Kidney (tissue), 14 donors: ENCODE measurements around the gene RRAGA. TPM values are rescaled to one million over a fixed set of nuclear protein-coding genes. Genes with fewer than 3 reads are reported as not detected.

ENCODE experiments used
- DNase-seq, 5 donors: peaks; one replicate each; pipeline ENCODE4 v3.0.0-alpha.2; 2013 to 2020
- FAIRE-seq: peaks from 2 replicates; lab custom pipeline; 2012; peaks lifted over from hg19 to GRCh38; lab: Jason Lieb, UNC
- H3K27ac ChIP-seq, 2 donors: one replicate each; pipeline ENCODE4 v1.7.0; 2013; ENCODE audit warnings: low read depth in 2 of 2, low read length in 2 of 2, inconsistent platforms in 1 of 2
- H3K27me3 ChIP-seq: one replicate; pipeline ENCODE4 v1.7.1; 2013; ENCODE audit warnings: low read length, inconsistent platforms; ENCODE audit not compliant: control insufficient read depth, insufficient read depth
- H3K36me3 ChIP-seq, 3 donors: one replicate each; pipeline versions ENCODE4 v1.7.0 to v1.7.1; 2013; ENCODE audit warnings: low read length in 3 of 3, control low read depth in 1 of 3, inconsistent platforms in 1 of 3; ENCODE audit not compliant: insufficient read depth in 3 of 3, control insufficient read depth in 2 of 3
- H3K4me1 ChIP-seq, 3 donors: one replicate each; pipeline versions ENCODE4 v1.7.0 to v1.7.1; 2013; ENCODE audit warnings: low read length in 3 of 3, inconsistent platforms in 1 of 3, low read depth in 1 of 3; ENCODE audit not compliant: control insufficient read depth in 2 of 3, insufficient read depth in 2 of 3
- H3K4me3 ChIP-seq, 3 donors: one replicate each; pipeline versions ENCODE4 v1.7.0 to v1.8.1; 2013; ENCODE audit warnings: low read length in 3 of 3, control low read depth in 1 of 3, inconsistent platforms in 1 of 3
- H3K9ac ChIP-seq, 3 donors: one replicate each; pipeline versions ENCODE4 v1.7.0 to v1.7.1; 2013; ENCODE audit warnings: low read length in 3 of 3, control low read depth in 1 of 3, inconsistent platforms in 1 of 3
- H3K9me3 ChIP-seq, 3 donors: one replicate each; pipeline versions ENCODE4 v1.7.0 to v1.7.1; 2013; ENCODE audit warnings: low read length in 3 of 3, control low read depth in 1 of 3, inconsistent platforms in 1 of 3; ENCODE audit not compliant: control insufficient read depth in 2 of 3, insufficient read depth in 1 of 3
- CTCF ChIP-seq: IDR thresholded peaks from 3 replicates; pipeline ENCODE4 v1.5.1; 2012; ENCODE audit warnings: mild to moderate bottlenecking, moderate library complexity, borderline replicate concordance; ENCODE audit not compliant: insufficient read depth; ENCODE audit errors: extremely low read depth
- intact Hi-C: fragments of 100-400 bp; cut with DNase I; formaldehyde crosslinking; loops from one replicate; pipeline ENCODE4 v1.11.1; 2022
- polyA plus RNA-seq: library from polyadenylated mRNA; stranded (reverse); fragments of 350-450 nt; fragmentation: Illumina TruSeq; extraction: RNeasy Lipid Tissue Mini Kit (QIAGEN cat#74804); gene quantifications from one replicate; pipeline ENCODE4 v1.2.3, GENCODE V29; 2014; ENCODE audit warnings: low read depth, low replicate concordance; ENCODE audit not compliant: insufficient read depth
- total RNA-seq: library from RNA; stranded (reverse); fragmentation: NEBNext Ultra II Directional; extraction: Animal tissue kit (Norgen Biotek cat#: 25700); gene quantifications from one replicate; pipeline ENCODE4 v1.2.1, GENCODE V29; 2021
- donor health status: control.
- donor health status: control.
- donor health status: control.
- donor health status: control.
- donor health status: control.
- donor health status: DM: yes; HTN: yes; CAD: no.
- donor health status: Normal renal cell carcinoma (clear cell type).

Gene RRAGA
- total and polyA plus RNA-seq, 2 donors from 2014 or later, result 94.3 to 99.3 TPM

- DNase-seq (no peak), FAIRE-seq (no peak)
- intact Hi-C loops, result no loop called here
- Histone ChIP-seq H3K27ac (no peak overlapping the region), H3K36me3 (peaks cover 0 to 9% (median 2%) of the 10 kb centered on the region in 3 donors), H3K9me3 (no peaks in the 10 kb centered on the region), H3K27me3 (no peaks in the 10 kb centered on the region), H3K9ac (no peak overlapping the region), H3K4me1 (no peaks in the 10 kb centered on the region), H3K4me3 (no peak overlapping the region)
- no peak for TF ChIP-seq CTCF
Observed at GRCh38 chr9:19074229-19074628, 25.0 kb downstream of the RRAGA start.

- no peak overlapping the region for H3K27ac ChIP-seq
- H3K4me3 ChIP-seq, result no peak overlapping the region
- H3K36me3 ChIP-seq, result peaks cover 0 to 9% (median 0%) of the 10 kb centered on the region in 3 donors
- no peak for TF ChIP-seq CTCF
- H3K9ac ChIP-seq, result no peak overlapping the region
- no peaks in the 10 kb centered on the region for H3K4me1 ChIP-seq
- intact Hi-C loops, result no loop called here
- DNase-seq (no peak), FAIRE-seq (no peak)
- no peaks in the 10 kb centered on the region for H3K9me3 ChIP-seq
- no peaks in the 10 kb centered on the region for H3K27me3 ChIP-seq
Observed at GRCh38 chr9:19074836-19075235, 25.6 kb downstream of the RRAGA start.

- no peak for FAIRE-seq
Observed at GRCh38 chr9:19085295-19085694, 36.1 kb downstream of the RRAGA start.

More at GRCh38 chr9:19085295-19085694, 36.1 kb downstream of the RRAGA start:
- no peak overlapping the region for H3K4me3 ChIP-seq
- intact Hi-C loops, result no loop called here
- peak; percentile 12 for TF ChIP-seq CTCF
- no peak overlapping the region for H3K9ac ChIP-seq
- H3K27ac ChIP-seq, result no peak overlapping the region
- no peaks in the 10 kb centered on the region for H3K9me3 ChIP-seq
- H3K27me3 ChIP-seq, result no peaks in the 10 kb centered on the region
- H3K36me3 ChIP-seq, result peaks cover 0 to 7% (median 3%) of the 10 kb centered on the region in 3 donors
- H3K4me1 ChIP-seq, result no peaks in the 10 kb centered on the region
- no peak for DNase-seq
